WTC11 (cell line): ENCODE measurements around the gene RPRD1B. TPM values are rescaled to one million over a fixed set of nuclear protein-coding genes. Genes with fewer than 3 reads are reported as not detected.

Source experiments
- ATAC-seq: fragments of 200-7000 bp; cut with Tn5 transposase; 2 replicates; pipeline ENCODE4 v1.10.0; 2021; ENCODE audit warnings: mild to moderate bottlenecking, moderate library complexity
- CTCF ChIA-PET: fragments of 300-600 bp; sonication (Branson Sonifier 250); formaldehyde crosslinking; loops from one replicate; lab custom pipeline; 2021; ENCODE audit warnings: antibody characterized with exemption; lab: Charles Lee
- POLR2A ChIA-PET: fragments of 350-600 bp; sonication (Branson Sonifier 250); formaldehyde crosslinking; loops from one replicate; lab custom pipeline; 2021; ENCODE audit warnings: antibody characterized with exemption; lab: Charles Lee
- DNase-seq: peaks from one replicate; pipeline ENCODE4 v3.0.0; 2021; ENCODE audit warnings: low spot score
- H3K27ac Mint-ChIP-seq: 2 replicates; pipeline ENCODE4 v1.8.0; 2021; ENCODE audit warnings: mixed read lengths
- H3K27me3 Mint-ChIP-seq: 2 replicates; pipeline ENCODE4 v1.8.0; 2021; ENCODE audit warnings: low read depth, mild to moderate bottlenecking, moderate library complexity, mixed read lengths
- H3K36me3 Mint-ChIP-seq: 2 replicates; pipeline ENCODE4 v1.8.0; 2021; ENCODE audit warnings: mixed read lengths
- H3K4me1 Mint-ChIP-seq: 2 replicates; pipeline ENCODE4 v1.8.0; 2022; ENCODE audit warnings: mixed read lengths
- H3K4me3 Mint-ChIP-seq: 2 replicates; pipeline ENCODE4 v1.8.0; 2021; ENCODE audit warnings: mild to moderate bottlenecking, moderate library complexity, mixed read lengths
- H3K9me3 Mint-ChIP-seq: 2 replicates; pipeline ENCODE4 v1.8.0; 2021; ENCODE audit warnings: mixed read lengths
- CBFB ChIP-seq: sonication (generic); formaldehyde crosslinking; IDR thresholded peaks from 2 replicates; pipeline ENCODE4 v1.8.1; 2022; ENCODE audit warnings: mild to moderate bottlenecking, low read depth, missing genetic modification reagents
- CREB1 ChIP-seq: sonication (generic); formaldehyde crosslinking; IDR thresholded peaks from 2 replicates; pipeline ENCODE4 v1.8.0; 2023; ENCODE audit warnings: mild to moderate bottlenecking, missing genetic modification reagents
- FOXP4 ChIP-seq: sonication (generic); formaldehyde crosslinking; IDR thresholded peaks from 2 replicates; pipeline ENCODE4 v1.8.0; 2022; ENCODE audit warnings: mild to moderate bottlenecking, missing genetic modification reagents
- MXD4 ChIP-seq: fragments of 250-450 bp; sonication (Bioruptor Pico); IDR thresholded peaks from 2 replicates; pipeline ENCODE4 v1.8.0; 2021; ENCODE audit warnings: mild to moderate bottlenecking, moderate library complexity, borderline replicate concordance
- SOX15 ChIP-seq: fragments of 250-450 bp; sonication (Bioruptor Pico); IDR thresholded peaks from 2 replicates; pipeline ENCODE4 v1.9.0; 2021; ENCODE audit warnings: mild to moderate bottlenecking
- TEAD4 ChIP-seq: sonication (generic); formaldehyde crosslinking; IDR thresholded peaks from 2 replicates; pipeline ENCODE4 v1.8.0; 2022; ENCODE audit warnings: mild to moderate bottlenecking, missing genetic modification reagents
- ZNF219 ChIP-seq: sonication (generic); formaldehyde crosslinking; IDR thresholded peaks from 2 replicates; pipeline ENCODE4 v1.8.0; 2023; ENCODE audit warnings: missing genetic modification reagents, mild to moderate bottlenecking, borderline replicate concordance
- ZNF416 ChIP-seq: fragments of 250-450 bp; sonication (Bioruptor Pico); IDR thresholded peaks from 2 replicates; pipeline ENCODE4 v1.9.0; 2021; ENCODE audit warnings: mild to moderate bottlenecking, inconsistent platforms
- total RNA-seq: library from RNA; stranded (reverse); gene quantifications from 3 replicates; pipeline ENCODE4 v1.2.3, GENCODE V29; 2021
- TF ChIP-seq, protein P1 (sequence below): sonication (generic); formaldehyde crosslinking; IDR thresholded peaks from 2 replicates; pipeline ENCODE4 v1.8.0; 2022; ENCODE audit warnings: missing genetic modification reagents
- TF ChIP-seq, protein P2 (sequence below): fragments of 250-450 bp; sonication (Bioruptor Pico); IDR thresholded peaks from 2 replicates; pipeline ENCODE4 v2.1.2; 2022; ENCODE audit warnings: mild to moderate bottlenecking, moderate library complexity
- TF ChIP-seq, protein P3 (sequence below): sonication (generic); formaldehyde crosslinking; IDR thresholded peaks from 2 replicates; pipeline ENCODE4 v1.8.1; 2023; ENCODE audit warnings: mild to moderate bottlenecking, missing genetic modification reagents, moderate library complexity

The RPRD1B gene
- total RNA-seq, 1 experiment from 2014 or later = 21.4 TPM

GRCh38 chr20:37990571-37991151 is 42.9 kb upstream of the RPRD1B start:
- TF ChIP-seq, protein P1, sequence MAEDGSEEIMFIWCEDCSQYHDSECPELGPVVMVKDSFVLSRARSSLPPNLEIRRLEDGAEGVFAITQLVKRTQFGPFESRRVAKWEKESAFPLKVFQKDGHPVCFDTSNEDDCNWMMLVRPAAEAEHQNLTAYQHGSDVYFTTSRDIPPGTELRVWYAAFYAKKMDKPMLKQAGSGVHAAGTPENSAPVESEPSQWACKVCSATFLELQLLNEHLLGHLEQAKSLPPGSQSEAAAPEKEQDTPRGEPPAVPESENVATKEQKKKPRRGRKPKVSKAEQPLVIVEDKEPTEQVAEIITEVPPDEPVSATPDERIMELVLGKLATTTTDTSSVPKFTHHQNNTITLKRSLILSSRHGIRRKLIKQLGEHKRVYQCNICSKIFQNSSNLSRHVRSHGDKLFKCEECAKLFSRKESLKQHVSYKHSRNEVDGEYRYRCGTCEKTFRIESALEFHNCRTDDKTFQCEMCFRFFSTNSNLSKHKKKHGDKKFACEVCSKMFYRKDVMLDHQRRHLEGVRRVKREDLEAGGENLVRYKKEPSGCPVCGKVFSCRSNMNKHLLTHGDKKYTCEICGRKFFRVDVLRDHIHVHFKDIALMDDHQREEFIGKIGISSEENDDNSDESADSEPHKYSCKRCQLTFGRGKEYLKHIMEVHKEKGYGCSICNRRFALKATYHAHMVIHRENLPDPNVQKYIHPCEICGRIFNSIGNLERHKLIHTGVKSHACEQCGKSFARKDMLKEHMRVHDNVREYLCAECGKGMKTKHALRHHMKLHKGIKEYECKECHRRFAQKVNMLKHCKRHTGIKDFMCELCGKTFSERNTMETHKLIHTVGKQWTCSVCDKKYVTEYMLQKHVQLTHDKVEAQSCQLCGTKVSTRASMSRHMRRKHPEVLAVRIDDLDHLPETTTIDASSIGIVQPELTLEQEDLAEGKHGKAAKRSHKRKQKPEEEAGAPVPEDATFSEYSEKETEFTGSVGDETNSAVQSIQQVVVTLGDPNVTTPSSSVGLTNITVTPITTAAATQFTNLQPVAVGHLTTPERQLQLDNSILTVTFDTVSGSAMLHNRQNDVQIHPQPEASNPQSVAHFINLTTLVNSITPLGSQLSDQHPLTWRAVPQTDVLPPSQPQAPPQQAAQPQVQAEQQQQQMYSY (CRISPR knock-in tag) = no peak
- TF ChIP-seq, all 79 proteins: peak for 0
- CTCF ChIA-PET = no interaction called here
- no peaks in the 10 kb centered on the region for H3K9me3 Mint-ChIP-seq
- ATAC-seq = no peak
- peaks cover 4% of the 10 kb centered on the region; the same call in 1 of the 2 replicates for H3K4me1 Mint-ChIP-seq
- H3K36me3 Mint-ChIP-seq = peaks cover 34% of the 10 kb centered on the region
- POLR2A ChIA-PET = no interaction called here
- no peak overlapping the region for H3K27ac Mint-ChIP-seq
- DNase-seq = no peak
- no peak overlapping the region for H3K4me3 Mint-ChIP-seq
- H3K27me3 Mint-ChIP-seq = no peaks in the 10 kb centered on the region

- H3K4me3 Mint-ChIP-seq = no peak overlapping the region
- H3K27ac Mint-ChIP-seq = no peak overlapping the region
- H3K27me3 Mint-ChIP-seq = no peaks in the 10 kb centered on the region
- ChIA-PET CTCF (interaction anchor here (2.8 to 4.6 kb wide), 2 partner anchors 89 to 427 kb away, joined by 16 to 29 read pairs; partner anchors contain the start of gene VSTM2L), POLR2A (no interaction called here)
- no peaks in the 10 kb centered on the region for H3K9me3 Mint-ChIP-seq
- DNase-seq (no peak), ATAC-seq (no peak)
- peaks cover 4% of the 10 kb centered on the region; the same call in 1 of the 2 replicates for H3K4me1 Mint-ChIP-seq
- H3K36me3 Mint-ChIP-seq = peaks cover 40% of the 10 kb centered on the region
- TF ChIP-seq ZNF416 (CRISPR knock-in tag) = no peak
- TF ChIP-seq SOX15 (CRISPR knock-in tag) = no peak
- TF ChIP-seq FOXP4 (CRISPR knock-in tag) = no peak
- TF ChIP-seq CREB1 (CRISPR knock-in tag) = no peak
- no peak for TF ChIP-seq ZNF219 (CRISPR knock-in tag)
- TF ChIP-seq TEAD4 (CRISPR knock-in tag) = no peak
- TF ChIP-seq, protein P2, sequence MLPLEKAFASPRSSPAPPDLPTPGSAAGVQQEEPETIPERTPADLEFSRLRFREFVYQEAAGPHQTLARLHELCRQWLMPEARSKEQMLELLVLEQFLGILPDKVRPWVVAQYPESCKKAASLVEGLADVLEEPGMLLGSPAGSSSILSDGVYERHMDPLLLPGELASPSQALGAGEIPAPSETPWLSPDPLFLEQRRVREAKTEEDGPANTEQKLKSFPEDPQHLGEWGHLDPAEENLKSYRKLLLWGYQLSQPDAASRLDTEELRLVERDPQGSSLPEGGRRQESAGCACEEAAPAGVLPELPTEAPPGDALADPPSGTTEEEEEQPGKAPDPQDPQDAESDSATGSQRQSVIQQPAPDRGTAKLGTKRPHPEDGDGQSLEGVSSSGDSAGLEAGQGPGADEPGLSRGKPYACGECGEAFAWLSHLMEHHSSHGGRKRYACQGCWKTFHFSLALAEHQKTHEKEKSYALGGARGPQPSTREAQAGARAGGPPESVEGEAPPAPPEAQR (CRISPR knock-in tag) = no peak
- TF ChIP-seq MXD4 (CRISPR knock-in tag) = no peak
- TF ChIP-seq, protein P3, sequence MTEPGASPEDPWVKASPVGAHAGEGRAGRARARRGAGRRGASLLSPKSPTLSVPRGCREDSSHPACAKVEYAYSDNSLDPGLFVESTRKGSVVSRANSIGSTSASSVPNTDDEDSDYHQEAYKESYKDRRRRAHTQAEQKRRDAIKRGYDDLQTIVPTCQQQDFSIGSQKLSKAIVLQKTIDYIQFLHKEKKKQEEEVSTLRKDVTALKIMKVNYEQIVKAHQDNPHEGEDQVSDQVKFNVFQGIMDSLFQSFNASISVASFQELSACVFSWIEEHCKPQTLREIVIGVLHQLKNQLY (CRISPR knock-in tag) = no peak
- TF ChIP-seq, all 79 proteins: peak for 0
Observed at GRCh38 chr20:37991157-37991866, 42.2 kb upstream of the RPRD1B start.

DNA sequence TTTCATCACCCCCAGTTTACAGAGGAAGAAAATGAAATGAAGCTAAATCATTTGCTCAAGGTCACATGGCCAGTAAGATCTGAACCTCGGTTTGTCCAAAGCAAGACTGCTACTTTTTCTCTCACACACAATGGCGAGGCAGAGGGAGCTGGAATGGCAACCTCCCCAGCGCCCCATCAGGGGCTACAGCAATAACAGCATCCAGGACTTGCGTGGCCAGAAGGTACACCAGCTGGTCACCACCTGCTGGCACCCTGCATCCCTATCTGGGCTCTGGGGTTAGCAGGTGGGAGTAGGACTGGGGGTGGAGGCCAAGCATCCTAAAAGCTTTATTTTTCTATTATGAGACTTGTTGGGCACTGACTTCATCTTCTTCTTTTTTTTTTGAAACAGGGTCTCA is 41.6 kb upstream of the RPRD1B start:
- DNase-seq = no peak
- no peak for ATAC-seq
- POLR2A ChIA-PET = no interaction called here
- TF ChIP-seq, protein P1 (CRISPR knock-in tag) = no peak
- TF ChIP-seq CBFB (CRISPR knock-in tag) = no peak
- Mint-ChIP-seq H3K4me3 (no peak overlapping the region), H3K9me3 (no peaks in the 10 kb centered on the region), H3K27me3 (no peaks in the 10 kb centered on the region), H3K36me3 (peaks cover 45% of the 10 kb centered on the region), H3K27ac (no peak overlapping the region), H3K4me1 (peaks cover 4% of the 10 kb centered on the region; the same call in 1 of the 2 replicates)
- CTCF ChIA-PET = interaction anchor here (1.2 to 4.6 kb wide), 8 partner anchors 8 to 428 kb away, joined by 3 to 32 read pairs (median 7); partner anchors contain the start of gene VSTM2L
